Amygdala (tissue), 56 donors: ENCODE results near the gene DUSP22.

Experiments used
- DNase-seq, 56 donors: peaks; one replicate each; lab custom pipeline; 2025; lab: John Stamatoyannopoulos, UW

The DUSP22 gene

DNA sequence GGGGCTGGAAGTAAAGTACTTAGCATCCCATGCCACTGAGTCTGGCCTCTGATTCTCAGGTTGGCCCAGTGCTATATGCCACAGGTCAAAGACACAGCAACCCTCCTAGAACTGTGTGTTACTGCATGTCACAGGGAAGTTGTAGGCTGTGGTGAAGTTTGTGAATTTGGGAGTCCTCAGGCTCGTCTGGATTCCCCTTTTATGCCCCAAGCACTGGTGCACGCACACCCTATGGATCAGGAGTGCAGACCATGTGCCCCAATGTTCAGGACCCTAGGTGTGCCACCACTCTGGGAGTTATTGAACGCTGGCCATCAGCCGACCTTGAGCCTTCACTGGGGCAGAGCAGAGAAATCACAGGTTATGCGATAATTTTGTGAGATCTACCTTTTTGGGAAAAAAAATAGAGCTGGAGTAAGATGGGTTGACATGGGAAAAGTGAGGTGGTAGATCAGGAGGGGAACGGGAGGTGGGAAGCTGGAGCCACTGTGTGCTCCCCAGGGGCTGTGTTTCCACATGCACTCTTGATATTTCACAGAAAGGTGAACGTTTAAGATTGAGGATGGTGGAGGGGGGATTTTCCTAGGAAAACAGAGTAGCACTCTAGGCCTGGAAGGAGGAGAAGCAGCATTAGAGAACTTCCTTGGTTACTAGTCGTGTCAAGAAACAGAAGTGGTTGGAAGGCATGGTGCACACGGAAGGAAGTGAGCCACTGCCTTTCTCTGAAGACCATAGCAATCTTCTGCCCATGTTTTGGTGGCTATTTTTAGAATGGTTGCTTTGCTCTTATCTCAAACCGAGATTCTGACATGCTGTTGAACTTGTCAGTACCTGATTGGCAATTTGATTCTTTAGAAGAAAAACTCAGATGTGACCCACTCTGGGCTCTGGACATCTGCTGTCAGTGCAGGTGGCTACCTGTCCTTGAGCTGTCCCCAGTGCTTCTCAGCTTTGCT is 44.1 kb downstream of the DUSP22 start:
- DNase-seq: no peak

DNA sequence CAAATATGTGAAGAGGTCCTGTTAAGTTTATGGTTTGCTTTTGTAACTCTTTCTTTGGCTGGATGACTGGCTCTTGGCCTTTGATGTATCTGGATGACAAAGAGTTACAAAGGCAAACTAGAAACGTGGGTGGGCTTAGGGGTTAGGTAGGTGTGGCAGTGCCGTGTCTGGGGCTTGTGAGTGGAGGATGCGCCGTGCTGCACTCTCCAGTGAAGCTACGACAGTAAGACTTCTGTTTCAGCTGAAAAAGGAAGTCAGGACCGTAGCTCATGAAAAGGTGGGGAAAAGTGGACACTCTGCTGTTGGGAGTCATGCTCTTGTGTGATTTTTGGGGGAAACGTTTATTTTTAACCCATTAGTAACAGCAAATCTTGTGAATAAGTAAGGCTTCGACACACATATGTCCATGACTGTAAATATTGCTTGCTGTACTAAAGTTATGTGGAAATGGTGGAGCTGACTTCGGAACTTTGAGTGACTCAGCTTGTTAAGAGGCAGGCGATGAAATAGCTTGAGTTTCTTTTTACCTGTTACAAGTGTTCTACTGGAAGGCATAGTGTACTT is 45.6 kb downstream of the DUSP22 start:
- no peak for DNase-seq

DNA sequence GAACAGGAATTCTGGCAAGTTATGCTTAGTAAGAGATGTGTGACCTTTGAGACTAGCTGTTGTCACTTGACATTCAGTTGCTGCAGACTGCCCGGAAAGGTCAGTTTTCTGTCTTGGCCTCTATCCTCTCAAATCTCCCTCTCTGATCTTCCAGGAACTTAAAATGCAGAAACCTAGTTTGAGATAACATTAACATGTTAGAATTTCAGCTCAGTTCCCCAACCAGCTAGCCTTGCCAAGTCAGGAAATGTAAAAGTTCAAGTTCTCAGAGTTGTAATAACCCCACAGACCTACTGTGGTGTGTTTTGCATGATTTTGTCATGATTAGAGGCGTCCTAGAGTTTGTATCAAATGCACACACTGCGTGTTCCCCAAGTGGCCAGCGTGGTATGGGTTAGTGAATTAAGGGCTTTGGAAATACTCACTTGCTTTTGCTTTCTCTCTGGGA is 46.6 kb downstream of the DUSP22 start:
- no peak for DNase-seq

DNA sequence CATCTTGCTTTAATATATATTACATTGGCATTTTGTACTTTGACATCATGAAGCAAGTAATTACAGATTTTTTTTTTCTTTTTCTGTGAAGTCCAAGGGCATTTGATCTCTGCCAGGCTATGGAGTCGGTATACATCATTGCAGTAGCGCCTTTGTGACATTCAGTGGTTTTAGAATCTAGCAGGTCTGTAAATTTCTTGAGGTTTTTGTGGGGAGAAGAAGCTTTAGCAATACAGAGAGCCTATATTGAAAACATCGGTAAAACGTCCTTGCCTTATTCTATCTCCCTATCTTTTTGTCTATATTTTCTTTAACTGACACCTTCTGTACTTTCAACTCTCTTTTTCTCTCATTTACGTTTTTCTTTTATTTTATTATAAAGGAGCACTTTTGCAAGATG is 47.2 kb downstream of the DUSP22 start:
- no peak for DNase-seq

DNA sequence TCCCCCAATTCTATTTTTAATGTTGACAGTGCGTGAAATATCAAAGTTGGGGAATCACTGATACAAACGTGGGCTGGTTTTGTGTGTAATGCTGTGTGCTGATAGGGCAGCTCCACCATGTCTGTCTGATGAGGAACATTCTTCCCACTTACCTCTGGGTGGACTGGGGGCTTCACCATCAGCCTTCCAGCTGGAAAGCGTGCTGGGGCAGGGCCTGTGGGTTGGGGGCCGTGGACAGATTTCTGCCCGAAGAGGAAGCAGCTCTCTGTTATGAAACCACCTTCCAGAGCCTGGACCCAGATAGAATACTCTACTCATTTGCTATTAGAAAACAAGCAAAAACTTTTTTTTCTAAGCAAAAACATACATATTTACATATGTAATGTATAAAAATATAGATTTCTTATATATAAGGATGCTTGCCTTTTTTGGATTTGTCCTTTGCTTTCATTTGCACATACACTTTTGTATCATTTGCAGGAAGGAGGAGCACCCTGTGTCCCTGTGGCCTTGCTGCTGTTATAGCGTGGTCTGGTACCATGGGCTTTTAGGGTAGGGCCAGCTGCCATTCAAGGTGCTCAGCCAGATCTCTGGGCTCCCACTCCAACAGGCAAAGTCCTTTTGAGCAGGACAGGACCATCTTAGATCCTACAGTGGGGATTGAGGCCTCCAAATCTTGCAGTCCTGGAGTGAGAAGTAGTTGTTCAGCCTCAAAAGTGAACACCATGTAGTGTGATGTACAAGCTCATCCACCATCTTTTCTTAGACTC is 48.1 kb downstream of the DUSP22 start:
- no peak for DNase-seq

DNA sequence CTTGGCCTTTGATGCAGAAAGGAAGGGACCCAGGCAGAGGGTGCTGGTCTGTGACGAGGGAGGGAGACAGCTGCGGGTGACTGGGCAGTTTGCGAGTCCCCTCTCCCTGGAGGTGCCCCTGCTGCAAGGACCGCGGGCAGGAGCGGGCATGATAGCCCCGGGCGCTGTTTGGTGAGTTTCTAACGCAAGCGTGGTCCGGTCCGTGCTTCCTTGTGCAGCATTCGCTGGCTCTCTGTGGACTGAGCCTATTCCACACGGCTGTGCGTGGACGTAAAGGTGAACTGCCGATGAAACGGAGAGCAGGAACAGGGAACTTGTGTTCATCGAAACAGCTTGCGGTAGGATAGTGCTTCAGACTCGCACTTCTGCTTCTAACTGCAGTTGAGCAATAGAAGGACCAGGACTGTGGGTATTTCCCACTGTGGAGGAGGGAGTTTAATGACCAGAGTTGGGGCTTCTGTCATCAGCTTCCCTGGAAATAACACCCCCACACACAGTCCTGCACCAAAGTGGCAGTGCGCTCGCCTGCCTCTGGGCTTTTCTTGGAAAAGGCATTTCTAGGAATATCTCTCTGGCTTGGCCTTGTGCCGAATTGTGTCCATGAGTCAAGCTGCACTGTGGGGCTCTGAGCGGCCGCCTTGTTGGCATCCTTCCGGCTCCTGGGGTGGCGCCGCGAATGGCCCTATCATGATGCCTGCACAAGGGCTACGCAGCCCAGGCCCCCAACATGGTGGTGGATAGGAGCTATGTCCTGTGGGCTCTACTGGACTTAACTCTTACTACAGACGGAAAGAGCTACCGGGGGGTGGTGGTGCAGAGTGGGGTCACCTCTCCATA is 48.9 kb downstream of the DUSP22 start:
- DNase-seq: no peak

DNA sequence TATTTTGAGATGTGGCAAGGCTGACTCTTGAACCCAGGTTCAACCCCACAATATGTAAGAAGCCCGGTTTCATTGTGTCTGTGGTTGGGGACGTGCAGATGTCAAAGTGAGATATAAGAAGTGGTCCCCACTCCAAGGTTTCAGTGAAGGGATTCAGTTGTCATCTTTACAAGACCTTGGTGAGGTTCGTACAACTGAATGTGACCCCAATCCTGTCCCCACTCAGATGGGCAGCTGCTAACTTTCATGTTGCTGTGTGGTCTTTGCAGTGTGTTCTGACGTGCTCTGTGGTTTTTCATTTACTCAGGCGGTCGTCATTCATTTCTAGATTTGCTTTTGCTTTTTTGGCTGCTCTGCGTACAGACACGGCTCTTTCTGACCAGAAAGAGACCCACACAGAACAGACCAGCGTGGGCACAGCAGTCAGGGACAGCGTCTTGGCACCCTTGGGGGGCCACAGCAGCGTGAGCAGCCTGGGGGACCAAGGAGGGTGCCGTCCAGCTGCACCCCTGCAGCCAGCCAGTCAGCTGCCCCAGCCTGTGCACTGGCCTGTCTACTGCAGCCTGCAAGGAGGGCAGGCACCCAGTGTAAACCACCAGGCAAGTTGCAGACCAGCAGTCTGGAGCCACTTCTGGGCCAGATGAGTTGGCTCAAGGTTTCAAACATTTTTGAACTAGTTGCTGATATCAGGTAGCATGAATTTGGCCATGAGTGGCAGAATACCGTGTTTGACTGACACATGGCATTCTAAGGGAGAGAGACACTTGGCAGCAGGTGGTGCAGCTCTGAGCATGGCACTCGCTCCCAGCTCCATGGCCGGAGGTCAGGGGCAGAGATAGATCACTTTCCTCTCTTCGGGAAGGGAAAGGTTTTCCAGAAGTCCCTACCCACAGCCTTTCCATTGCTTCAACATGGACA is 49.9 kb downstream of the DUSP22 start:
- no peak for DNase-seq

DNA sequence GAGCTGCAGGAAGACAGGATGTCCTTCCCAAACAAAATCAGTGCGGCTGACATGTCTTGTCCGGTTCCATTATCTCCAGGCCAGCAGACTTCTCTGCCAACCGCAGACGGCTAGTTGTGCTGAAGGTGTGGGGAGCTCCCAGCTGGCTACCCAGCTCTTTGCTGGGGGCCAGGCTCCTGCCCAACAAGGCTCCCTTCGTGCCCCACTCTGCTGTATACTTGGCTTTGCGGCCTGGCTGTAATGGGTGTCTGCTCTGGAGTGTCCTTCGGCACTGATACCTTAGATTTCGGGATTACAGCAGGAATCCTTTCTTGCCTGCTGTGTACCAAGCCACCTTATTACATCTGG is 50.5 kb downstream of the DUSP22 start:
- DNase-seq: no peak

DNA sequence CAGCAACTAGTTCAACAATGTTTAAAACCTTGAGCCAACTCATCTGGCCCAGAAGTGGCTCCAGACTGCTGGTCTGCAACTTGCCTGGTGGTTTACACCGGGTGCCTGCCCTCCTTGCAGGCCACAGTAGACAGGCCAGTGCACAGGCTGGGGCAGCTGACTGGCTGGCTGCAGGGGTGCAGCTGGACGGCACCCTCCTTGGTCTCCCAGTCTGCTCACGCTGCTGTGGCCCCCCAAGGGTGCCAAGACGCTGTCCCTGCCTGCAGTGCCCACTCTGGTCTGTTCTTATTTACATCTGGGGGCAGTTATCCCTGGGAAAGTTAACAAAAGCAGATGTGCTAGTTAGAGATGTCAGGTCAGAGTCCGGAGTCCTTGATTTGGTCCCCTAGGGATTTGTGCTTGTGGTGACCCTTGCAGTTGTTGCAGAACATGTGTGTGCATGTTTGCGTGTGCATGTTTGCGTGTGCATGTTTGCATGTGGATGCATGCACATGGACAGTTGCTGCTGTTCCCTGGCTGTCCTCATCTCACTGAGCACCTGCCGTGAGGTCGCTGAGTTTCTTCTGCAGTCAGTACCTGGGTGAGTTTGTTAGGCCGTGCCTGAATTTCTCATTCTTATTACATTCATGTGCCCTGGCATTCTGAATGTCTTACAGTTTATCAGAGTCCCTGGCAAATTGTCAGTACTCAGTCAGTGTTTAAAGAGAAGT is 51.1 kb downstream of the DUSP22 start:
- DNase-seq: no peak

DNA sequence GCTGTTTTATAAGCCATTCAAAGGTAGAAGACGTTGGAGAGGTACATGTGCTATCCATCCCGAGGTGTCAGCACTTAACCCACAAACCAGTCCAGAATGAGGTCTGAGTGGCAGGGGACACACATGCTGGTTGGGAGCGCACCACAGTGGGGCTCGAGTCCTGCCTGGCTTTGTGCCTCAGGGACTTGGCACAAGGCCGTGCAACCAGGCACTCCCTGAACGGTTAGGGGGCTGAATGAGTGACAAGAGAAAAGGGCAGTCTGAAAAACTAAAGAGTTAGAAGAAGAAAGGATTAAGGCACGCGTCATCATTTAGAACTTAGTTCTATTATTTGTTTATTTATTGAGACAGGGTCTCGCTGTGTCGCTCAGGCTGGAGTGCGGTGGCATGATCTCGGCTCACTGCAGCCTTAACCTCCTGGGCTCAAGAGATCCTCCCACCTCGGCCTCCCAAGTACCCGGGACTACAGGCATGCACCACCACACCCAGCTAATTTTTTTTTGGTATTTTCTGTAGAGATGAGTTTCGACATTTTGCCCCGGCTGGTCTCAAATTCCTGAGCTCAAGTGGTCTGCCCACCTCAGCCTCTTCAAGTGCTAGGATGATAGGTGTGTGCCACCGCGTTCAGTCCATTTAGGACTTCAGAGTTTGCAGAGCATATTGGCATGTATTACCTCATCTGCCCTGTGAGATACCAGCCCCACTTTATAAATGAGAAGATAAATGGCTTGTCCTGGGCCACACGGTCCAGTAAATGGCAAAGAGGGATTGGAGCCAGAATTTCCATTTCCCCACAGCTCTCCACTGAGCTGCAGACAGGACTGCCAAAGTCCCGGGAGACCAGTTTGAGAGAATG is 51.9 kb downstream of the DUSP22 start:
- no peak for DNase-seq

DNA sequence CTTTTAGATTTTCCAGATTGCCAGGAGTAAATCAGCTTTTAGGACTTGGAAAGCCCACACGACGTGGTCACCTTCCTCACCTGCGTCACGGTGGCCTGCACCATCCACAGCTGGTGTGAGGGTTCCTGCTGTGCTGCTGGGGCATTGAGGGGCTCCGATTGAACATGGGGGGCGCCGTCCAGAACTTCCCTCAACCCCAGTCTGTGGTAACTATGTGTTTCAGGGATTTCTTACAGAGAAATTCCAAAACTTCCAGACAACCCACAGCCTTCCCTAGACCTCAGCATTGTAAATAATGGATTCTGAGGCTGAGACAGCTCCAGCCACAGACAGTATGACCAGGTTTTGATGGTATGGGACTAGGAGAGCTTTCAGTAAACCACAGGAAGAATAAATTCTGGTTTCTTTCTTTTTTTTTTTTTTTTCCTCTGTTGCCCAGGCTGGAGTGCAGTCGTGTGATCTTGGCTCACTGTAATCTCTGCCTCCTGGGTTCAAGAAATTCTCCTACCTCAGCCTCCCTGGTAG is 52.6 kb downstream of the DUSP22 start:
- DNase-seq: no peak

DNA sequence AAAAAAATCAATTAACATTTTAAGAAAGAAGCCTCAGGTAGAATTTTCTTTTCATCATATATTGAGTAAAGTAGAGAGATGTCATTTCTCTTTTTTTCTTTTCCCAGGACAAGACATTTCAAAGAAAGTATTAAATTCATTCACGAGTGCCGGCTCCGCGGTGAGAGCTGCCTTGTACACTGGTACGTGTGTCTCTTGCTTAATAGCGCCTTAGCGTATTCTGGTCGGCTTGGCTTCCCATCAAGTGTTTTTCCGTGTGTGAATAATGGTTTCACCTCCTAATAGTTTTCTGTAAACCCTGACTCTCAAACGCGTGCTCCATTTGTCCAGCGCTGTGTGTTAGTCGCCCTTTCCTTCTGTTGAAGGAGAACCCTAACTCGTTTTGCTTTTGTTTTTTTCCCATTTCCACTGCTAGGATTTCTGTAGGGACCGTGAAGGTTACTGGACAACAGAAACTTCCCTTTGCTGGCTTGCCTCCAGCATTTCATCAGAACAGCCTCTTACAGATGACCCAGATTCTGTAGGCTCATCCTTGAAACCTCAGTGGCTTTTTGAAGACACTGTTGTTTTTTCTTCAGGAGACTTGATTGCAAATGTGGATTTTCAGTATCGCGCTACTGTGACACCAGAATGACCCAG is 53.6 kb downstream of the DUSP22 start:
- no peak for DNase-seq

DNA sequence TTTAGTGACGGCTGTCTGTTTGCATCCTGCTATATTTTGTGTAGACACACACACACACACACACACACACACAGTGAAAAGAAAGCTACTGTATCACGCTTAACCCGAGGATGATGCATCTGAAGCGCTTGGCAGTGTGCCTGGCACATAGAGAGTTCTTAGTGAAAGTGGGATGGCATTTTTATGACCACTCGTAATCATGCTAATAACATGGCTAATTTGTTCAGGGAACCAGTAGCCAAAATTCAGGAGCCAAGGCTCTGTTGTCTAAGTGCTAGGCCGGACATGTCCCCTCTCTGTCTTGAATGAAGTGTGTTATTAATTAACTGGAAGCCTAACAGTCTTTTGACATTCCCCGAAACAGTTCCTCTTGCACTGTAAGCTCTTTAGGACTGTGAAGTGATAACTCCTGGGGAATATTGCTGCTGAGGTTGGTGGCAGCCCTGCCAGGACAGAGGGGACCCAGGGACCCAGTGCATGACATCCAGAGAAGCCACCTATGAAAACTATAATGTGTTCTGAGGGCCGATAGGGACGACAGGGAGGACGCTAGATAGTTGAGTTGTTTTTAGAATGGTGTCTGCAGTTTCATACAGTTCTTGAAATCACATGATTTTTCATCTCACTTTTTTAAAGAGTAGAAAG is 54.2 kb downstream of the DUSP22 start:
- no peak for DNase-seq

DNA sequence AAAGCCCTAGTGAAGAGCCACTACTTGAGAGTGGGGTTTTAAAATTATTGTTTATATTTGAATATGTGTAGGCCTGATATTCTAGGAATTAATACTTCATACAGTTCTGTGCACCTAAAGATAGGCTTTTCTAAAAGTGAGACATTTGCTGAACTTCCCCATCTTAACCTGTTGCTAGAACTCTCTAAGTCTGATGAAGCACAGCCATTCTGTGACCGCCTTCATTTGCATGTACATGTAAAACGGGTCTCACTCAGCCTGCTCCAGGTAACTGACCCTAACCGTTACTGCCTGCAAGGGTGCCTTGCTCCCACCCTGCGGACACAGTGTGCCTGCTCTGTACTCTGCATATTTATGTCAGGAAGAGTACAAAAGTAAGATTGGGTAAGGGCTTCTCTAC is 54.9 kb downstream of the DUSP22 start:
- no peak for DNase-seq

DNA sequence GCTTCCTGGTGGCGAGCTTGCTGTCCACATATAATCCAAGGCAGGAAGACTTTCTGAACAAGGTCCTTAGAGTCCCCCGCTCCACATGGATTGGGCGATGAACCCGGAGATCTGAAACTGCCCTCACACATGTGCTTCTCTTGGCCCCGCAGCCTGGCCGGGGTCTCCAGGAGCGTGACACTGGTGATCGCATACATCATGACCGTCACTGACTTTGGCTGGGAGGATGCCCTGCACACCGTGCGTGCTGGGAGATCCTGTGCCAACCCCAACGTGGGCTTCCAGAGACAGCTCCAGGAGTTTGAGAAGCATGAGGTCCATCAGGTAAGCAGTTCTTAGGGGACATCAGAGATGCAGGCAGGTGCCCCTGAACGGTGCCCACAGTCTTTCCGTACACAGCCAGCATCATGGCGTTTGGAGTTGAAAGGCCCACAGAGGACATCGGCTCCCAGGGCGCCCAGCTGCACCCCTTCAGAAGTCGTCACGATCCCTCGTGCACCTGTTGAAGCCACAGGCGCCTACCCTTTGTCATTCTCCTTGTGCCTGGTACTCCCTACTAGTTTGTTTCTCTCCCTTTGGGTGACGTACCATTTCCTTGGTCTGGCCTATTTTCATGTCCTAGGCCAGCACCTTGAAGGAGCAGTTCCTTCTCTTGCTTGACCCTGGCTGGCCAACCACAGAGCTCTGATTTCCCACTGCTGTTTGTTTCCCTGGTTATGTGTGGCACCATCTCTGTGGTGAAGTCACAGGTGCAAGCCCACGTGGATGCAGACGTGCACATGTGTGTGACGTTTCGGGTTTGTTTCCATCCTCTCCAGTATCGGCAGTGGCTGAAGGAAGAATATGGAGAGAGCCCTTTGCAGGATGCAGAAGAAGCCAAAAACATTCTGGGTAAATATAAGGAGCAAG is 55.9 kb downstream of the DUSP22 start:
- DNase-seq: no peak
